ENCODE results near the gene C1QTNF3. TPM values are rescaled to one million over a fixed set of nuclear protein-coding genes. Genes with fewer than 3 reads are reported as not detected.
A peak's percentile ranks its signal among the peaks of the same experiment; 100 is the strongest.
"Not testable (repeated sequence)": the region's sequence is repeated elsewhere in the genome, so short reads cannot be mapped to it uniquely, and the experiment has no call there.

The C1QTNF3 gene
- total RNA-seq, 2 donors from 2014 or later = 1.6 to 8.2 TPM

DNA sequence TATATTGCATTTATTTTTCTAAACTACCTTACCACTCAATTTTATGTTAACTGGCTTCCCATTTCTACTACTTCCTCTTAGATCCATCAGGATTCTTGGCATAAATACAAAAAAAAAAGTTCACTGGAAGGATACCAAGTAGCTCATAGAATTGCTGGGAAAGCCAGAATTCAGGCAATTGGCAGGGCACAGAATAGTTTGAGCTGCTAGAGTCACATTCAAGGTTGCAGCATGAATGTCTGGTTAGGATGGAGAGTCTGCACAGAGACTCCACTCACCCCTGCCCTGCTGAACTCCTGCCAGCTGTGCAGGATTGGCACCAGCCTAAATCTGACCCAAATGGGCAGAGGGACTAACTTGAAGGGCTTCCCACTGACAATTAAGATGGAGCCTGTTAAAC lies 30.2 kb downstream of the C1QTNF3 start:
- H3K4me3 ChIP-seq = no peak overlapping the region
- no peaks in the 10 kb centered on the region for H3K36me3 ChIP-seq
- no peaks in the 10 kb centered on the region for H3K9me3 ChIP-seq
- DNase-seq (ENCODE audit: low spot score) = no peak
- intact Hi-C loops (cut with DNase I) = no loop called here
- TF ChIP-seq, protein P1, sequence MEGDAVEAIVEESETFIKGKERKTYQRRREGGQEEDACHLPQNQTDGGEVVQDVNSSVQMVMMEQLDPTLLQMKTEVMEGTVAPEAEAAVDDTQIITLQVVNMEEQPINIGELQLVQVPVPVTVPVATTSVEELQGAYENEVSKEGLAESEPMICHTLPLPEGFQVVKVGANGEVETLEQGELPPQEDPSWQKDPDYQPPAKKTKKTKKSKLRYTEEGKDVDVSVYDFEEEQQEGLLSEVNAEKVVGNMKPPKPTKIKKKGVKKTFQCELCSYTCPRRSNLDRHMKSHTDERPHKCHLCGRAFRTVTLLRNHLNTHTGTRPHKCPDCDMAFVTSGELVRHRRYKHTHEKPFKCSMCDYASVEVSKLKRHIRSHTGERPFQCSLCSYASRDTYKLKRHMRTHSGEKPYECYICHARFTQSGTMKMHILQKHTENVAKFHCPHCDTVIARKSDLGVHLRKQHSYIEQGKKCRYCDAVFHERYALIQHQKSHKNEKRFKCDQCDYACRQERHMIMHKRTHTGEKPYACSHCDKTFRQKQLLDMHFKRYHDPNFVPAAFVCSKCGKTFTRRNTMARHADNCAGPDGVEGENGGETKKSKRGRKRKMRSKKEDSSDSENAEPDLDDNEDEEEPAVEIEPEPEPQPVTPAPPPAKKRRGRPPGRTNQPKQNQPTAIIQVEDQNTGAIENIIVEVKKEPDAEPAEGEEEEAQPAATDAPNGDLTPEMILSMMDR (IDR thresholded peaks at IDR 0.05) = no peak
- TF ChIP-seq POLR2AphosphoS5 (IDR thresholded peaks at IDR 0.05) (no peak), POLR2A (IDR thresholded peaks at IDR 0.05) (no peak)
- no peaks in the 10 kb centered on the region for H3K27me3 ChIP-seq (replicated peaks; ENCODE audit: insufficient read depth)
- H3K4me1 ChIP-seq (replicated peaks) = no peaks in the 10 kb centered on the region
- no peak overlapping the region for H3K27ac ChIP-seq

DNA sequence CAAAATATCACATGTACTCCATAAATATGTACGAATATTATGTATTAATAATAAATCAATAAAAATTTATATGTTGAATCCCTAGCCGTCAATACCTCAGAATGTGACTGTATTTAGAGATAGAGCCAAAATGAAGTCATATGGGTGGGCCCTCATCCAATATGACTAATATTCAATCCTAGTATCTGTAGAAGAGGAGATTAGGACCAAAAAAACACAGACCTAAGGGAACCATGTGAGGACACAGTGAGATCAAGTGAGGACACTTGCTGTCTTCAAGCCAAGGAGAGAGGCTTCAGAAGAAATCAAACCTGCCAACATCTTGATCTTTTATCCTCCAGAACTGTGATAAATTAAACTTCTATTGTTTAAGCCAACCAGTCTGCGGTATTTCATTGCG lies 31.5 kb downstream of the C1QTNF3 start:
- intact Hi-C loops (cut with DNase I) = no loop called here
- H3K9me3 ChIP-seq = no peaks in the 10 kb centered on the region
- no peaks in the 10 kb centered on the region for H3K27me3 ChIP-seq (replicated peaks; ENCODE audit: insufficient read depth)
- 78% methylated on average over 4 of the region's 4 CpGs for WGBS
- H3K4me3 ChIP-seq = no peak overlapping the region
- H3K27ac ChIP-seq = no peak overlapping the region
- no peaks in the 10 kb centered on the region for H3K36me3 ChIP-seq
- no peaks in the 10 kb centered on the region for H3K4me1 ChIP-seq (replicated peaks)
- TF ChIP-seq POLR2A (IDR thresholded peaks at IDR 0.05) (no peak), POLR2AphosphoS5 (IDR thresholded peaks at IDR 0.05) (no peak)
- TF ChIP-seq, protein P1 (IDR thresholded peaks at IDR 0.05) = no peak
- DNase-seq (ENCODE audit: low spot score) = no peak

DNA sequence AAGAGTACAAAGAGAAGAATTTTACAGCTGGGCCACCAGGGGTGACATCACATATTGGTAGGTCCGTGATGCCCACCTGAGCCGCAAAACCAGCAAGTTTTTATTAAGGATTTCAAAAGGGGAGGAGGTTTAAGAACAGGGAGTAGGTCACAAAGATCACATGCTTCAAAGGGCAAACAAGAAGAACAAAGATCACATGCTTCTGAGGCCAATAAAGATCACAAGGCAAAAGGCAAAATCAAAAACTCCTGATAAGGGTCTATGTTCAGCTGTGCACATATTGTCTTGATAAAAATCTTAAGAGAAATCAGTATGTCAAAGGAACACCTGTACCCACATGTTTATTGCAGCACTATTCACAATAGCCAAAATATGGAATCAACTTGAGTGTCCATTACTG lies 32.9 kb downstream of the C1QTNF3 start:
- H3K4me3 ChIP-seq; H3K27me3 ChIP-seq (replicated peaks; ENCODE audit: insufficient read depth); intact Hi-C loops (cut with DNase I); DNase-seq (ENCODE audit: low spot score); H3K36me3 ChIP-seq; H3K27ac ChIP-seq; H3K9me3 ChIP-seq; H3K4me1 ChIP-seq (replicated peaks): not testable (repeated sequence)
- 54% methylated on average over 2 of the region's 2 CpGs for WGBS

DNA sequence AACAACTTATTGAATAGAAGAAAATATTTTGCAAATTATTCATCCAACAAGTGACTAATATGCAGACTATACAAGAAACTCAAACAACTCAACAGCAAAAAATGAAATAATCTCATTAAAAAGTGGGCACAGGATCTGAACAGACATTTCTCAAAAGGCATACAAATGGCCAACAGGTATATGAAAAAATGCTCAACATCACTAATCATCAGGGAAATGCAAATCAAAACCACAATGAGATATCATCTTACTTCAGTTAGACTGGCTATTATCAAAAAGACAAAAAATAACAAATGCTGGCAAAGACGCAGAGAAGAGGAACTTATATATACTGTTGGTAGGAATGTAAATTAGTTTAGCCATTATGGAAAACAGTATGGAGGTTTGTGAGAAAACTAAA lies 33.4 kb downstream of the C1QTNF3 start:
- 70% methylated on average over 1 of the region's 1 CpG for WGBS
- no peak overlapping the region for H3K27ac ChIP-seq

DNA sequence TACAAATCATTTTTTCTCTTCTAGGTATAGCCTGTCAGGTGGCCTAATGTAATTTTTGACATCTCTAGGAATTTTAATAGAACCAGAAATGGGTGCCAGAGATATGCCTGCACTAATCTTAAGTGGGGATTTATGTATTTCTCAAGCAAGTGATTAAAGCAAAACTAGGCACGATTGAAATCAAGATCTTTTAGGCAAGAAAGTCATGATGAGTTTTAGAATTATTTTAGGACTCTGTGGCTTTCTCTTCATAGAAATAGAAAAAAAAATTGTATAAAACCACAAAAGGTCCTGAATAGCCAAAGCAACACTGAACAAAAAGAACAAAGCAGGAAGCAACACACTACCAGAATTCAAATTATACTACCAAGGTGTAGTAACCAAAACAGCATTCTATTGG lies 34.2 kb downstream of the C1QTNF3 start:
- Histone ChIP-seq H3K36me3 (no peaks in the 10 kb centered on the region), H3K27me3 (replicated peaks; ENCODE audit: insufficient read depth) (no peaks in the 10 kb centered on the region), H3K4me1 (replicated peaks) (no peaks in the 10 kb centered on the region), H3K4me3 (peak overlapping the region; percentile 68 to 69), H3K27ac (peak overlapping the region; percentile 86 to 87), H3K9me3 (no peaks in the 10 kb centered on the region)
- no peak for DNase-seq (ENCODE audit: low spot score)
- 10% methylated on average over 1 of the region's 1 CpG for WGBS
- intact Hi-C loops (cut with DNase I) = loop anchor here (10.0 kb wide), 1 partner anchor 564 kb away; the partner anchor contains the start of gene TARS1
- TF ChIP-seq, protein P1 (IDR thresholded peaks at IDR 0.05) = no peak
- TF ChIP-seq POLR2A (IDR thresholded peaks at IDR 0.05) (no peak), POLR2AphosphoS5 (IDR thresholded peaks at IDR 0.05) (no peak)

More for the DNA sequence above, 33.4 kb downstream of the C1QTNF3 start:
- intact Hi-C loops (cut with DNase I) = loop anchor here (10.0 kb wide), 1 partner anchor 565 kb away; the partner anchor contains the start of gene TARS1
- TF ChIP-seq POLR2A (IDR thresholded peaks at IDR 0.05) = no peak
- TF ChIP-seq POLR2AphosphoS5 (IDR thresholded peaks at IDR 0.05) = no peak
- TF ChIP-seq, protein P1 (IDR thresholded peaks at IDR 0.05) = no peak
- no peaks in the 10 kb centered on the region for H3K9me3 ChIP-seq
- no peaks in the 10 kb centered on the region for H3K27me3 ChIP-seq (replicated peaks; ENCODE audit: insufficient read depth)
- H3K4me1 ChIP-seq (replicated peaks) = no peaks in the 10 kb centered on the region
- no peak for DNase-seq (ENCODE audit: low spot score)
- H3K36me3 ChIP-seq = no peaks in the 10 kb centered on the region
- no peak overlapping the region for H3K4me3 ChIP-seq
